ENCODE data around the gene BRD1.
A peak's percentile ranks its signal among the peaks of the same experiment; 100 is the strongest.

Gene BRD1

GRCh38 chr22:49727191-49727880, 100.3 kb downstream of the BRD1 start:
- no peak for DNase-seq (ENCODE audit: low read depth)

DNA sequence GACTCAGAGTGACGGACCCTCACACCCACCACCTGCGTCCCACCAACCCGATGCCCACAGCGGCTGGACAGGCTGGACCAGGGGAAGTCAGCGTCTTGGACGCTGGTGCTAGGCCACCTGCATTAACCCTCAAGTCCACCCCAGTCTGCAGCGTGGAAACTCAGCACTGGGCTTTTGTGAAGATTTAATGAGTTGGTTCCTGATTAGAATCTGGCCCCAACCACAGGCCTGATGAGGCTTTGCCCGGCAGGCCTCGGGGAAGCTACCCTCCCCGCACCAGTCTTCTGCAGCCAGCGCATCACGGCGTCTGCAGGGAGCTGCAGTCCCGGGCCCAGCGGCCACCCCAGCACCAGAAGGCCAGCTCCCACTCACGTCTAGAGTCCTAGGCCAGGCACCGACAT, 101.0 kb downstream of the BRD1 start:
- no peak for DNase-seq (ENCODE audit: low read depth)

DNA sequence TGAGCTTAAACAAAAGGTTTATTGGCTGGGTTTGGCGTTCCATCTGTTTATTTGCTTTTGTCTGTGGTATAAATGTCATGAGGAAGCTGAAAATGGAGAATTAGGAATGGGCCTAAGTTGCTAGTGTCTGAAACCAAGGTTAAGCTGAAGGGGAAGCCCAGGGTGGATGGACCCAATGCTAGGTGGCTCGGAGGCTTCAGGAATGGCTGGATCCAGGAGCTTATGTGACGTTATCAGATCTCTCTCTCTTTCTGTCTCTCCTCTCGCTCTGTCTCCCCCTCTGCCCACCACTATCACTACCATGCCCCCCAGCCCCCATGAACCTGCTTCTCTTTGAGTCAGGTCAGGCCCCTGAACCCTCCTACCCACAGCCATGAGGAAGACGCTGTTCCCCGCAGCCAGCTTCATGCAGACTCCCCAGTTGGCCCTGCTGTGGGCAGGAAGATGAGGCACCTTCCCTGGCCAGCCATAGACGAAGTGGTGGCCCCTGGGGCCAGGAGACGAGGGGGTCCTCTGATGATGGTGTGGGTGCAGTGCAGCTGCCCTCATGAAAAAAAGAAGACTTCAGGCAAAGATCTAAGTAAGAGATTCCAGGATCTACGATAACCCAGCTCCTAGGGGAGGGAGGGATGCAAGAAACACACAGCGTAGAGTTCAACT, 101.5 kb downstream of the BRD1 start:
- no peak for DNase-seq (ENCODE audit: low read depth)

GRCh38 chr22:49725516-49725915, 102.2 kb downstream of the BRD1 start:
- DNase-seq (ENCODE audit: low read depth): no peak

GRCh38 chr22:49724893-49725489, 102.7 kb downstream of the BRD1 start:
- peak; percentile 1 for DNase-seq (ENCODE audit: low read depth)

DNA sequence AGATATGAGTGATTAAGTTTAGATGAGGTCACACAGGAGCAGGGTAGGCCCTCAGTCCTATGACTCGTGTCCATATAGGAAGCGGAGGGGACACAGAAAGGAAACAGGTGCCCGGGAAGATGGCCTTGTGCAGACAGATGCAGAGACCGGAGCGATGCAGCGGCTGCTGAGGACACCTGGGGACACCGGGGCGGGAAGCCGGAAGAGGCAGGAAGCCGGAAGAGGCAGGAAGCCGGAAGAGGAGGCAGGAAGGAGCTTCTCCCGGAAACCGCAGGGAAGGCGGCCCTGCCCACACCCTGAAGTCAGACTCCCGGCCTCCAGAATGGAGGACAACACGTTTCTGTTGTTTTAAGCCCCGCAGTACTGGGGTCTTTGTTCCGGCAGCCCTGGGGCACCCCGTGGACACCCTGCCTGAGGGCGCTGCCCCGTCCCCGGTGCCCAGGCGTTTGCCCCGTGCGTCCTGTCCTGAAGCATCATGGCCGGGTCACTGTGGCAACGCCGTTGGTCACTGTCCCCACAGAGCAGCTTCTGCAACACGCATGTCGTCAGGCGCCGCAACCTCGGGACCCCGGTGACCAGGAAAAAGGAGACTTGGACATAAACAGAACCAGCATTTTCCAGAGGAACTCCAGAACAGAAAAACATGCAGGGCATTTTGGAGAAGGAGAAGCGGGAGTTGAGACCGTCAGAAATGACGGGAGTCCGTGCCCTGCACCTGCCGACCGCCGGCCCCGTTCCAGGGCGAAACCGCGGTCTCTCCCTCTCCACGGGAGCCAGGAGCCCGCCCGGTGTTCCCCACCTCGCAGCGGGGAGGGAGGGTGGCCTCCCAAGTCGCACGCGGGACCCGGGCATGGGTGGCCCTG, 103.4 kb downstream of the BRD1 start:
- no peak for DNase-seq (ENCODE audit: low read depth)

- no peak for DNase-seq (ENCODE audit: low read depth)
Observed at GRCh38 chr22:49723478-49724029, 104.1 kb downstream of the BRD1 start.

All from non-pigmented ciliary epithelial cell (primary cell).